ENCODE data around the gene MT1G.
"Not testable (repeated sequence)": the region's sequence is repeated elsewhere in the genome, so short reads cannot be mapped to it uniquely, and the experiment has no call there.

- TF ChIP-seq, protein P1, sequence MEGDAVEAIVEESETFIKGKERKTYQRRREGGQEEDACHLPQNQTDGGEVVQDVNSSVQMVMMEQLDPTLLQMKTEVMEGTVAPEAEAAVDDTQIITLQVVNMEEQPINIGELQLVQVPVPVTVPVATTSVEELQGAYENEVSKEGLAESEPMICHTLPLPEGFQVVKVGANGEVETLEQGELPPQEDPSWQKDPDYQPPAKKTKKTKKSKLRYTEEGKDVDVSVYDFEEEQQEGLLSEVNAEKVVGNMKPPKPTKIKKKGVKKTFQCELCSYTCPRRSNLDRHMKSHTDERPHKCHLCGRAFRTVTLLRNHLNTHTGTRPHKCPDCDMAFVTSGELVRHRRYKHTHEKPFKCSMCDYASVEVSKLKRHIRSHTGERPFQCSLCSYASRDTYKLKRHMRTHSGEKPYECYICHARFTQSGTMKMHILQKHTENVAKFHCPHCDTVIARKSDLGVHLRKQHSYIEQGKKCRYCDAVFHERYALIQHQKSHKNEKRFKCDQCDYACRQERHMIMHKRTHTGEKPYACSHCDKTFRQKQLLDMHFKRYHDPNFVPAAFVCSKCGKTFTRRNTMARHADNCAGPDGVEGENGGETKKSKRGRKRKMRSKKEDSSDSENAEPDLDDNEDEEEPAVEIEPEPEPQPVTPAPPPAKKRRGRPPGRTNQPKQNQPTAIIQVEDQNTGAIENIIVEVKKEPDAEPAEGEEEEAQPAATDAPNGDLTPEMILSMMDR (IDR thresholded peaks at IDR 0.05; ENCODE audit: insufficient read depth, low read length): not testable (repeated sequence)
- not testable (repeated sequence) for TF ChIP-seq SPI1 (IDR thresholded peaks at IDR 0.05; ENCODE audit: borderline replicate concordance, low read depth); GABPA (IDR thresholded peaks at IDR 0.05; ENCODE audit: low read depth); POLR2AphosphoS5 (IDR thresholded peaks at IDR 0.05; ENCODE audit: low read depth)
- TF ChIP-seq, protein P2, sequence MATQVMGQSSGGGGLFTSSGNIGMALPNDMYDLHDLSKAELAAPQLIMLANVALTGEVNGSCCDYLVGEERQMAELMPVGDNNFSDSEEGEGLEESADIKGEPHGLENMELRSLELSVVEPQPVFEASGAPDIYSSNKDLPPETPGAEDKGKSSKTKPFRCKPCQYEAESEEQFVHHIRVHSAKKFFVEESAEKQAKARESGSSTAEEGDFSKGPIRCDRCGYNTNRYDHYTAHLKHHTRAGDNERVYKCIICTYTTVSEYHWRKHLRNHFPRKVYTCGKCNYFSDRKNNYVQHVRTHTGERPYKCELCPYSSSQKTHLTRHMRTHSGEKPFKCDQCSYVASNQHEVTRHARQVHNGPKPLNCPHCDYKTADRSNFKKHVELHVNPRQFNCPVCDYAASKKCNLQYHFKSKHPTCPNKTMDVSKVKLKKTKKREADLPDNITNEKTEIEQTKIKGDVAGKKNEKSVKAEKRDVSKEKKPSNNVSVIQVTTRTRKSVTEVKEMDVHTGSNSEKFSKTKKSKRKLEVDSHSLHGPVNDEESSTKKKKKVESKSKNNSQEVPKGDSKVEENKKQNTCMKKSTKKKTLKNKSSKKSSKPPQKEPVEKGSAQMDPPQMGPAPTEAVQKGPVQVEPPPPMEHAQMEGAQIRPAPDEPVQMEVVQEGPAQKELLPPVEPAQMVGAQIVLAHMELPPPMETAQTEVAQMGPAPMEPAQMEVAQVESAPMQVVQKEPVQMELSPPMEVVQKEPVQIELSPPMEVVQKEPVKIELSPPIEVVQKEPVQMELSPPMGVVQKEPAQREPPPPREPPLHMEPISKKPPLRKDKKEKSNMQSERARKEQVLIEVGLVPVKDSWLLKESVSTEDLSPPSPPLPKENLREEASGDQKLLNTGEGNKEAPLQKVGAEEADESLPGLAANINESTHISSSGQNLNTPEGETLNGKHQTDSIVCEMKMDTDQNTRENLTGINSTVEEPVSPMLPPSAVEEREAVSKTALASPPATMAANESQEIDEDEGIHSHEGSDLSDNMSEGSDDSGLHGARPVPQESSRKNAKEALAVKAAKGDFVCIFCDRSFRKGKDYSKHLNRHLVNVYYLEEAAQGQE (IDR thresholded peaks at IDR 0.05; ENCODE audit: insufficient replicate concordance, low read depth): not testable (repeated sequence)
Measured at GRCh38 chr16:56671691-56672090, 3.8 kb upstream of the MT1G start.

Measured in HL-60 (cell line).